Neutrophil (primary cell): Measurements from ENCODE around the gene EXOC6B.

Experiments
- H3K27ac ChIP-seq: fragments of 200-600 bp; sonication (generic); 2 replicates; pipeline ENCODE4 v1.5.1; 2016; ENCODE audit warnings: mild to moderate bottlenecking, moderate library complexity
- H3K27me3 ChIP-seq: fragments of 200-600 bp; sonication (generic); 2 replicates; pipeline ENCODE4 v1.6.0; 2016; ENCODE audit warnings: mild to moderate bottlenecking
- H3K36me3 ChIP-seq: fragments of 200-600 bp; sonication (generic); 2 replicates; pipeline ENCODE4 v1.5.1; 2017
- H3K4me1 ChIP-seq, 2 experiments: fragments of 200-600 bp in 1 of 2; sonication (generic) in 1 of 2; 1 replicate in 1 of 2; 2 replicates in 1 of 2; pipeline versions ENCODE4 v1.5.1 to v1.6.1; 2013 to 2016; ENCODE audit warnings: low read depth in 1 of 2, low read length in 1 of 2, mild to moderate bottlenecking in 1 of 2, moderate library complexity in 1 of 2; ENCODE audit not compliant: control insufficient read depth in 1 of 2, insufficient read depth in 1 of 2
- H3K4me3 ChIP-seq, 2 experiments: fragments of 200-600 bp in 1 of 2; sonication (generic) in 1 of 2; 1 replicate in 1 of 2; 2 replicates in 1 of 2; pipeline ENCODE4 v1.5.1; 2013 to 2016; ENCODE audit warnings: low read depth in 1 of 2, low read length in 1 of 2, mild to moderate bottlenecking in 1 of 2, moderate library complexity in 1 of 2
- H3K9me3 ChIP-seq: fragments of 200-600 bp; sonication (generic); 2 replicates; pipeline ENCODE4 v1.5.1; 2016
- TF ChIP-seq, protein P1 (sequence below): fragments of 200-600 bp; sonication (generic); IDR thresholded peaks from 2 replicates; pipeline ENCODE4 v1.5.1; 2016; ENCODE audit warnings: antibody characterized with exemption

Gene EXOC6B

DNA sequence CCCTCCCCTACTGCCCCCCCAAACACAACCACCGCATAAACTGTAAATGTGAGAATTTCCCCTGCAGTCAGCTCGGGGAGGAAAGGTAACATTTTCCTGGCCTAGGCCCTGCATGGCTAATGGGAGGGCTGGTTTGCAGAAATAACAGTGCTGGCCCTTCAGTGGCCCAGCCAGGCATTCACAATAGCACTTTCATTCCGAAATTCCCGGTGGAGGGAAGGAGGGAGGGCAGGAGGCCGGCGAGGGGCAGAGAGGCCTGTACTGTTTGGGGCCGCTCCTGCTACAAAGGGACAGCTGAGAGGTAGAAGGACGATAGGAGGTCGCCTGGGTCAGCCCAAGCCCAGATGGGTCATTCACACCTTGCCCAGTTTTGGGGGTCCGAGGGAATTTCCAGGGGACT lies 689.5 kb downstream of the EXOC6B start:
- no peaks in the 10 kb centered on the region for H3K36me3 ChIP-seq
- peaks cover 38% of the 10 kb centered on the region for H3K27me3 ChIP-seq
- TF ChIP-seq, protein P1, sequence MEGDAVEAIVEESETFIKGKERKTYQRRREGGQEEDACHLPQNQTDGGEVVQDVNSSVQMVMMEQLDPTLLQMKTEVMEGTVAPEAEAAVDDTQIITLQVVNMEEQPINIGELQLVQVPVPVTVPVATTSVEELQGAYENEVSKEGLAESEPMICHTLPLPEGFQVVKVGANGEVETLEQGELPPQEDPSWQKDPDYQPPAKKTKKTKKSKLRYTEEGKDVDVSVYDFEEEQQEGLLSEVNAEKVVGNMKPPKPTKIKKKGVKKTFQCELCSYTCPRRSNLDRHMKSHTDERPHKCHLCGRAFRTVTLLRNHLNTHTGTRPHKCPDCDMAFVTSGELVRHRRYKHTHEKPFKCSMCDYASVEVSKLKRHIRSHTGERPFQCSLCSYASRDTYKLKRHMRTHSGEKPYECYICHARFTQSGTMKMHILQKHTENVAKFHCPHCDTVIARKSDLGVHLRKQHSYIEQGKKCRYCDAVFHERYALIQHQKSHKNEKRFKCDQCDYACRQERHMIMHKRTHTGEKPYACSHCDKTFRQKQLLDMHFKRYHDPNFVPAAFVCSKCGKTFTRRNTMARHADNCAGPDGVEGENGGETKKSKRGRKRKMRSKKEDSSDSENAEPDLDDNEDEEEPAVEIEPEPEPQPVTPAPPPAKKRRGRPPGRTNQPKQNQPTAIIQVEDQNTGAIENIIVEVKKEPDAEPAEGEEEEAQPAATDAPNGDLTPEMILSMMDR = no peak

DNA sequence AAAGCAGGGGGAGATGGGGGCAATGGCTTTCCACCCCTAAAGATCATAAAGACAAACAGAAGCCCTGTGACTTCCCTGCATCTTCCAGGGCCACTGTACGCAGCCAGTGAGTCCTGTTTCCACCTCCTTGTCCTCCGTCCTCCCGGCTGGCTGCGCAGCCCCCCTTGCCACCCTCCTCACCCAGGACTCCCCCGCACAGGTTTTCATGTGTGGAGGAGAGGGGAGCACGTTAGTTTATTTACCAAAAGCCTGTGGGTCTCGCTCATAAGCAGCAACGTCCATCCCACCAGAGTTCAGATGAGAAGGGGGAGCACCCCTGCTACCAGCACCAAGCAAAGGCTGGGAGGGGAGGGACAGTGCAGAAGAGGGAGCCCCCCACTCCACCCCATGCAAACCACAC lies 689.9 kb downstream of the EXOC6B start:
- no peaks in the 10 kb centered on the region for H3K36me3 ChIP-seq
- no peaks in the 10 kb centered on the region for H3K4me1 ChIP-seq
- no peaks in the 10 kb centered on the region for H3K9me3 ChIP-seq
- H3K4me3 ChIP-seq = no peak overlapping the region
- TF ChIP-seq, protein P1 = no peak
- no peak overlapping the region for H3K27ac ChIP-seq
- H3K27me3 ChIP-seq = peaks cover 38% of the 10 kb centered on the region

More for the DNA sequence above, 689.5 kb downstream of the EXOC6B start:
- H3K4me3 ChIP-seq = no peak overlapping the region
- no peaks in the 10 kb centered on the region for H3K4me1 ChIP-seq
- H3K9me3 ChIP-seq = no peaks in the 10 kb centered on the region
- H3K27ac ChIP-seq = no peak overlapping the region

DNA sequence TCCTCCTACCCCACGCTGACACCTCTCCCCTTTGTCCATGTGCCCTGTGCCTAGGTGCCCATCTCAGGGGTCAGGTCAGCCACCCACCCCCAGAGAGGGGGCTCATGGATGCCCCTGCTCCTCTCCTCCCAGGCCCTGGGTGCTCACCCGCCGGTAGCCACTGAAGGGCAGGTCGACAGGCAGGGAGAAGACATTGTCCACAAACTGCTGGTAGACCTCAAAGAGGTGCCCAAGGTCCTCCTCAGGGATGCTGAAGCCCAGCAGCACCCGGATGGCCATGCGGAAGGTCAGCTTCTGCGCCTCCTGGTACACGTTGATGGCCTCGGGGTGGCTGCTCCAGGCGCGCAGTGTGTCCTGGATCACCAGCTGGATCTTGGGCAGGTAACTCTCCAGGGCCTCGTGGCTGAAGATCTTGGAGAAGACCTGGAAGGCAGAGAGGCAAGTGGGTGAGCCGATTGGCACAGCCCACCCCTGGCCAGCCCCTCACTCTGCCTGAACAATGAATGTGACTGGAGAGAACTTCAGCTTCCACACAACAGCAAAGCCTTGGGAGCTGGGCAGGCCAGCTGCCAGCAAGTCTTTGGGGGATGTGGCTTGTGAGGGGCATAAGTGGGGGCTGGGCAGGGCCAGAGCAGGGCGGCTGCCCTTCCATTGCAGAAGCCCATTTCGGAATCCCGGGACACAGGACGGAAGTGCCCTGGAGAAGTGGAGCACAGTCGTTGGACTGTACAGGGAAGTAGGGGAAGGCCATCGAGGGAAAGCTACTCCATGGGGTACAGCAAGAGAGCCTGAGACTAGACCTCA lies 690.6 kb downstream of the EXOC6B start:
- no peak overlapping the region for H3K4me3 ChIP-seq
- H3K27me3 ChIP-seq = peaks cover 38% of the 10 kb centered on the region

DNA sequence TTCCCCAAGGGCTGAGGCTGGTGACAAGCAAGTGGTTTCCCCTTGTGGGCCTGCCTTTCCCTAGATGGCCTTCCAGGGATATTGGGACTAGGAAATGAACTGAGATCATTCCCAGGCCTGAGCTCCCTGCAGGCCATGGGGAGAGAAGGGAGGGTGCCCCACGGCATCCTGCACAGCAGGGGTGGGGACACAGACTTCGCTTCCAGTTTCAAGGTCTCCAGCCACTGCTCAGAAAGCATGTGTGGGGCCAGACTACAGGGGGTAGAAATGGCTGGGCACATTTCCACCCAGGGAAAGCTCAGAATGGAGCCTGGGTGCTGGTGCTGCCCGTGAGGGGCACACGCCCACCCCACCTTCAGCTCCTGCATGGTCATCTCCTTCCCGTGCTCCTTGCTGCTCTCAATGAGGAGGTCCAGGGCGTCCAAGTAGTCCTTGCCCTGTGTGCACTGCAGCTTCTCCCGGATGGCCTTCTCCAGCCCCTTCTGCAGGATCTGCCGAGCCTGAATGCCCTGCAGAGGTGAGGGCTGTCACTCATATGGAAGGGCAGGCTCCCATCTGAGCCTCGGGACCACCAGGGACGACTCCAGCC lies 691.3 kb downstream of the EXOC6B start:
- Histone ChIP-seq H3K4me1 (no peaks in the 10 kb centered on the region), H3K9me3 (no peaks in the 10 kb centered on the region), H3K27me3 (peaks cover 38% of the 10 kb centered on the region), H3K4me3 (no peak overlapping the region), H3K27ac (no peak overlapping the region), H3K36me3 (no peaks in the 10 kb centered on the region)
- TF ChIP-seq, protein P1 = no peak

More for the DNA sequence above, 690.6 kb downstream of the EXOC6B start:
- Histone ChIP-seq H3K4me1 (no peaks in the 10 kb centered on the region), H3K27ac (no peak overlapping the region), H3K9me3 (no peaks in the 10 kb centered on the region), H3K36me3 (no peaks in the 10 kb centered on the region)
- TF ChIP-seq, protein P1 = no peak

DNA sequence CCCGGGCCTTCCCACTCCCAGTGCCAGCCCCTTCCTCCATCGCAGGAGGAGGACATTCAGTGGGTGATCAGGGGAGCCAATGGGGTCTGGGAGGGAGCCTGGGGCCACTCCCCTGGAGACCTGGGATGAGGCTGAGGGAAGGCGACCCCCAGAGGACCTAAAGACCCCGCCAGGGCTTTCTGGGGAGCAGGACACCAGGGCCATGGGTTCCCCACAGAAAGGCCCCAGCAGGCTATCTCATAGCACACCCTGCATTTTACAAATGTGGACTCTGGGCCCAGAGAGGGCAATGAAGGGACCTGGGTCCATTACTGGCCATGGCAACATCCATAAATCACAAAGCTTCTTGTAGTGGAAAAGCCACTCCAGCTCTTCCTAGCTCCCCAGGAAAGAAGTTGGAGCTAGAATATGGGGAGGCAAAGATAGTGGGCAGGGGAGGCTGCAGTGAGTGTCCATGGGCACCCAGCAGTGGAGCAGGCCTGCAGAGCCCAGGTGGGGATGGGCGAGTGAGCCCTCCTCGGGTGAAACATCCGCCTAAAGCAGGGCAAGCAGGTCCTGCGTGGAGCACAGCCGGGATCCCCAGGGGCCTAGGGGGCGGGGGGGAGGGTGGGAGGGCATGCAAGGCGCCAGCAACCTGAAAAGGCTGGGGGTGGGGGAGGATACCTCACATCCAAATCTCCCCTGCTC lies 692.0 kb downstream of the EXOC6B start:
- TF ChIP-seq, protein P1 = no peak
- Histone ChIP-seq H3K4me1 (no peaks in the 10 kb centered on the region), H3K4me3 (no peak overlapping the region), H3K27me3 (peaks cover 32% of the 10 kb centered on the region), H3K36me3 (no peaks in the 10 kb centered on the region), H3K27ac (no peak overlapping the region), H3K9me3 (no peaks in the 10 kb centered on the region)
